ENCODE measurements around the gene DCAF4.

DNA sequence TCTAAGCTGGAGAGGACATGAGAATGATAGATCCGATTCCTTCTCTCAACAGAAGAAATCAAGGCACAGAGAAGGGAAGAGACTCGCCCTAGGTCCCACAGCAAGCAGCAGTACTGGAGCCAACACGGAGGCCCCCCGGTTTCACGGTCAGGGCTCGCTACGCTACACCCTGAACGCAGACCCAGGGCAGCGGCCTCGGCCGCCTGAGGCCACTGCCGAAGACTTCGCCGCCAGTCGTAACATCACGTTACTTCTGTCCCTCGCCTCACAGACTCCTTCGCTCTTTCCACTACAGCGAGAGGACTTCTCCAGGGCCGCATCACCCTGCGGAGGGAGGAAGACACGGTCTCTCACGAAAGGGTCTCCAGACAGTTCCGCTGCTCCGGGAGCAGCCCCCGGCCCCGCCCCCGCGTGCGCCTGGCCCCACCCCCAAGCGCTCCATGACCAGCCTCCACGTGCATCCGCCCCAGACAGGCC lies 411 bp upstream of the DCAF4 start:
- TF ChIP-seq, protein P1, sequence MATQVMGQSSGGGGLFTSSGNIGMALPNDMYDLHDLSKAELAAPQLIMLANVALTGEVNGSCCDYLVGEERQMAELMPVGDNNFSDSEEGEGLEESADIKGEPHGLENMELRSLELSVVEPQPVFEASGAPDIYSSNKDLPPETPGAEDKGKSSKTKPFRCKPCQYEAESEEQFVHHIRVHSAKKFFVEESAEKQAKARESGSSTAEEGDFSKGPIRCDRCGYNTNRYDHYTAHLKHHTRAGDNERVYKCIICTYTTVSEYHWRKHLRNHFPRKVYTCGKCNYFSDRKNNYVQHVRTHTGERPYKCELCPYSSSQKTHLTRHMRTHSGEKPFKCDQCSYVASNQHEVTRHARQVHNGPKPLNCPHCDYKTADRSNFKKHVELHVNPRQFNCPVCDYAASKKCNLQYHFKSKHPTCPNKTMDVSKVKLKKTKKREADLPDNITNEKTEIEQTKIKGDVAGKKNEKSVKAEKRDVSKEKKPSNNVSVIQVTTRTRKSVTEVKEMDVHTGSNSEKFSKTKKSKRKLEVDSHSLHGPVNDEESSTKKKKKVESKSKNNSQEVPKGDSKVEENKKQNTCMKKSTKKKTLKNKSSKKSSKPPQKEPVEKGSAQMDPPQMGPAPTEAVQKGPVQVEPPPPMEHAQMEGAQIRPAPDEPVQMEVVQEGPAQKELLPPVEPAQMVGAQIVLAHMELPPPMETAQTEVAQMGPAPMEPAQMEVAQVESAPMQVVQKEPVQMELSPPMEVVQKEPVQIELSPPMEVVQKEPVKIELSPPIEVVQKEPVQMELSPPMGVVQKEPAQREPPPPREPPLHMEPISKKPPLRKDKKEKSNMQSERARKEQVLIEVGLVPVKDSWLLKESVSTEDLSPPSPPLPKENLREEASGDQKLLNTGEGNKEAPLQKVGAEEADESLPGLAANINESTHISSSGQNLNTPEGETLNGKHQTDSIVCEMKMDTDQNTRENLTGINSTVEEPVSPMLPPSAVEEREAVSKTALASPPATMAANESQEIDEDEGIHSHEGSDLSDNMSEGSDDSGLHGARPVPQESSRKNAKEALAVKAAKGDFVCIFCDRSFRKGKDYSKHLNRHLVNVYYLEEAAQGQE (IDR thresholded peaks at IDR 0.05; ENCODE audit: low read depth, low read length), result no peak
- TF ChIP-seq, protein P2, sequence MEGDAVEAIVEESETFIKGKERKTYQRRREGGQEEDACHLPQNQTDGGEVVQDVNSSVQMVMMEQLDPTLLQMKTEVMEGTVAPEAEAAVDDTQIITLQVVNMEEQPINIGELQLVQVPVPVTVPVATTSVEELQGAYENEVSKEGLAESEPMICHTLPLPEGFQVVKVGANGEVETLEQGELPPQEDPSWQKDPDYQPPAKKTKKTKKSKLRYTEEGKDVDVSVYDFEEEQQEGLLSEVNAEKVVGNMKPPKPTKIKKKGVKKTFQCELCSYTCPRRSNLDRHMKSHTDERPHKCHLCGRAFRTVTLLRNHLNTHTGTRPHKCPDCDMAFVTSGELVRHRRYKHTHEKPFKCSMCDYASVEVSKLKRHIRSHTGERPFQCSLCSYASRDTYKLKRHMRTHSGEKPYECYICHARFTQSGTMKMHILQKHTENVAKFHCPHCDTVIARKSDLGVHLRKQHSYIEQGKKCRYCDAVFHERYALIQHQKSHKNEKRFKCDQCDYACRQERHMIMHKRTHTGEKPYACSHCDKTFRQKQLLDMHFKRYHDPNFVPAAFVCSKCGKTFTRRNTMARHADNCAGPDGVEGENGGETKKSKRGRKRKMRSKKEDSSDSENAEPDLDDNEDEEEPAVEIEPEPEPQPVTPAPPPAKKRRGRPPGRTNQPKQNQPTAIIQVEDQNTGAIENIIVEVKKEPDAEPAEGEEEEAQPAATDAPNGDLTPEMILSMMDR (IDR thresholded peaks at IDR 0.05), result no peak
- TF ChIP-seq NRF1 (IDR thresholded peaks at IDR 0.05; ENCODE audit: low read depth, low read length), result peak; percentile 1; the same call in 1 of the 2 replicates
- no peak for TF ChIP-seq GABPA (IDR thresholded peaks at IDR 0.05; ENCODE audit: low read depth)
- TF ChIP-seq RAD21 (IDR thresholded peaks at IDR 0.05; ENCODE audit: low read length), result no peak
- TF ChIP-seq, protein P3, sequence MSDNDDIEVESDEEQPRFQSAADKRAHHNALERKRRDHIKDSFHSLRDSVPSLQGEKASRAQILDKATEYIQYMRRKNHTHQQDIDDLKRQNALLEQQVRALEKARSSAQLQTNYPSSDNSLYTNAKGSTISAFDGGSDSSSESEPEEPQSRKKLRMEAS (IDR thresholded peaks at IDR 0.05; ENCODE audit: low read depth), result no peak
- TF ChIP-seq EP300 (IDR thresholded peaks at IDR 0.05; ENCODE audit: borderline replicate concordance in 1 of 2, low read depth in 1 of 2, low read length in 1 of 2), result no peak
- TF ChIP-seq SMC3 (IDR thresholded peaks at IDR 0.05; ENCODE audit: low read depth, low read length), result no peak
- no peak for TF ChIP-seq JUND (IDR thresholded peaks at IDR 0.05)
- no peak for TF ChIP-seq FOSL2 (IDR thresholded peaks at IDR 0.05; ENCODE audit: borderline replicate concordance, low read depth)
- no peak for TF ChIP-seq TAF1 (IDR thresholded peaks at IDR 0.05; ENCODE audit: borderline replicate concordance, low read depth, low read length)
